Endothelial cell of hepatic sinusoid (primary cell): ENCODE data around the gene PLB1.
"Not testable (repeated sequence)": the region's sequence is repeated elsewhere in the genome, so short reads cannot be mapped to it uniquely, and the experiment has no call there.

Experiments used
- in situ Hi-C: cut with HindIII; loops from 2 replicates; pipeline ENCODE4 v1.10.0; 2017; ENCODE audit warnings: low sequenced_read_pairs

PLB1 gene

DNA sequence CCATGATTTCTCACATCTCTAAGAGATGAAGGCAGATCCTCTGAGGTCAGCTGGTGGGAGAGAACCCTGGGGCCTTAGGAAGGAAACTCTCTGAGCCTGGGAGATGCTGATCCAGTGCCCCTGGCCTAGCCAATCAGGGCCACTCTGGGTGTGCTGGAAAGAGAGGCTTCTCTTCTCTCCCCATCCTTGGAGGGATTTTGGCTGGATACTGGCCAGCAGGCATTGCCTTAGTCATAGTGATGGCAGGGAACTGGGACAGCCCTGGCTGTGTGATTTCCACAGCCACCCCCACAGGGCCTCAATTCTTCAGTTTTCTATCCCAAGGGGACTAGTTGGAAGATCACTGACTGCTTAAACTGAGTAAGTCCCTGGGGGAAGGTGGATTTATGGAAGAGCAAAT, 26.6 kb upstream of the PLB1 start:
- in situ Hi-C loops, result no loop called here

DNA sequence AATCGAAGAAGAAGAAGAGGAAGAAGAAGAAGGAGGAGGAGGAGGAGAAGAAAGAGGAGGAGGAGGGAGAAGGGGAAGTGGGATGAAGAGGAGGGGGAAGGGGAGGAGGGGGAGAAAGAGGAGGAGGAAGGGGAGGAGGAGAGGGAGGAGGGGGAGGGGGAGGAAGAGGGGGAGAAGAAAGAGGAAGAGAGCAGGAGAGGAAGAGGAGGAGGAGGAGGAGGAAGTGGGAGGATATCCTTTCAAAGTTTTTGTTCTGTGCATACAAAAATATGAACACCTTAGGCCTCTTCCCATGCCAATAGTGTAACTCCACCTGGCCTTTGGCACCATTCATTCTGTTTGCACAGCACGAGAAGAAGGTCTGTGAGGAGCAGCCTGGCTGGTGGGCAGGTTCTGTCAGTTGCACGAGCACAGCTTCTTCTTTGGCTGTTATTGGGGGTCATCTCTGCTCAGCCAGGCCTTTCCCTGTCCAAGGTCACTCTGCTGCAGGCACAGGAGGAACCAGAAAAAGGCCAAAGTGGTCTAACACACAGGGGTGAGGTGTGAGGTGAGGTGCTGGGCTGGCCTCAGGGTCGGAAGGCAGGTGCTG, 25.8 kb upstream of the PLB1 start:
- in situ Hi-C loops, result no loop called here

DNA sequence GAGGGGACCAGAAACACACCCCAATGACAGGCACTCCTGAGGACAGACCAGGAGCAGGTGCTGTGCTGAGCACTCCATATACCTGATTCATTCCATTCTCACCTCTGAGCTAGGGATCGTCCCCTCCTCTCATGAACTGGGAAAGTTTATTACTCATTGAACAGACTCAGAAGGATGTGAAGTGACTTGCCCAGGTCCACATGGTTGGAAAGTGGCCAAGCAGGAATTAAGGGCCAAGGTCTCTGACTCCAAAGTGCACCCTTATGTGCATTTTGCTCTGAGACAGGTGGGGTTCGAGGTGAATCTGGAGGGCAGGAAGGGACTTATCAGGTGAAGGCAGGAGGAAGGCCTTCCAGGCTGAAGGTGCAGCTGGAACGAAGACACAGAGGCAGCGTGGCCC, 25.1 kb upstream of the PLB1 start:
- in situ Hi-C loops, result no loop called here

GRCh38 chr2:28471214-28471613, 24.6 kb upstream of the PLB1 start:
- in situ Hi-C loops, result no loop called here

GRCh38 chr2:28471701-28472236, 24.1 kb upstream of the PLB1 start:
- in situ Hi-C loops, result no loop called here

GRCh38 chr2:28472641-28473040, 23.2 kb upstream of the PLB1 start:
- in situ Hi-C loops, result not testable (repeated sequence)

DNA sequence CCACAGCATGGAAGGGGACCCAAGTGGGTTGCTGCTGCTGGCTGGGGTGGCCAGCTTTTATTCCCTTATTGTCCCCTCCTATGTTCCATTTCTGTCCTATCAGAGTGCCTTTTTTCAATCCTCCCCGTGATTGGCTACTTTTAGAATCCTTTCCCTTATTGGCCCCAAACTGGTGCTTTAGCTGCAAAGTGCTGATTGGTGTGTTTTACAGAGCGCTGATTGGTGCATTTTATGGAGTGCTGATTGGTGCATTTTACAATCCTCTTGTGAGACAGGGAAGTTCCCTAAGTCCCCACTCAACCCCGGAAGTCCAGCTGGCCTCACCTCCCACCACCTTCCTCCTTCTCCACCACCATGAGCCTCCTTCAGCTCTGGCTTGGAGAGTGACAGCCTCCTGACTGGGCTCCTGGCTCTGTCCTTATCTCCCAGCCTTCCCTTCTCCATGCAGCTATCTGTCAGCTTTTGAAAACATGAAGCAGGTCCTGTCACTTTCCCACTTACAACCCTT, 20.7 kb upstream of the PLB1 start:
- in situ Hi-C loops, result loop anchor here (5.0 kb wide), 1 partner anchor 48 kb away; no protein-coding TSS in a partner anchor

DNA sequence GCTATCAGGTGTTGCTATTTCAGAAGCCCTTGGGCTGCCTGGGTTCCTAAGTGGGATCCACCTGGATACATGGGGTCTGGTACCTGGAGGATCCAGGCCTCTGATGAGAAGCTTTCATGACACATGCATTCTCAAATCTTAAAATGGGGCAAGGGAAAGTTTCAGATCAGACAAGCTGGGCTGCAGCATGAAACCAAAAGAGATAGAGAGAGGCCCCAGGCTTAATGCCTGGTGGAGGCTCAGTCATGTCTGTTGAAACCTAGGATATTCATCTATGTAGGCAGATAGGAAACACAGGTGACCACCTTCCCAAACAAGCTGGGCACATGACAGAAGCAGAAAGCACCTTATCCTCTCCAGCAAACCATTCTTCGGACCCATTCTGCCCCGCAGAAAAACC, 18.8 kb upstream of the PLB1 start:
- in situ Hi-C loops, result loop anchor here (5.0 kb wide), 1 partner anchor 50 kb away; no protein-coding TSS in a partner anchor

- in situ Hi-C loops, result loop anchor here (5.0 kb wide), 1 partner anchor 50 kb away; no protein-coding TSS in a partner anchor
Observed at GRCh38 chr2:28477645-28478044, 18.2 kb upstream of the PLB1 start.

DNA sequence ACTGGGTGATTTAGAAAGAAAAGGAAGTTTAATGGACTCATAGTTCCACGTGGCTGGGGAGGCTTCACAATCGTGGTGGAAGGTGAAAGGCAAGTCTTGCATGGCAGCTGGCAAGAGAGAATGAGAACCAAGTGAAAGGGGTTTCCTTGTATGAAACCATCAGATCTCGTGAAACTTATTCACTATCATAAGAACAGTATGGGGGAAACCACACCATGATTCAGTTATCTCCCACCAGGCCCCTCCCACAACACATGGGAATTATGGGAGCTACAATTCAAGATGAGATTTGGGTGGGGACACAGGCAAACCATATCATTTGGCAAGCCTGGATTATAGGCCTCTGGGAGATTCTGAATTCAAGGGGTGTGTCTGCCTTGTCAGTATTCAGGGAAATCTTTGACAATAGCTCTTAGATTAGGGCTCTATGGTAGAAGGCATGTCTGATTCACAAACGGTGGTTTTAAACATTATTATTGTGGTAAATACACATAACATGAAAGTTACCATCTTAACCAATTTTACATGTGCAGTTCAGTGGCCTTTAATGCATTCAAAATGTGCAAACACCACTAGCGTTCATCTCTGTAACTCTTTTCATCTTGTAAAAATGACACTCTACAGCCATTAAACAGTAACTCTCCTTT, 15.3 kb upstream of the PLB1 start:
- in situ Hi-C loops, result no loop called here

GRCh38 chr2:28481905-28482304, 14.0 kb upstream of the PLB1 start:
- in situ Hi-C loops, result no loop called here

DNA sequence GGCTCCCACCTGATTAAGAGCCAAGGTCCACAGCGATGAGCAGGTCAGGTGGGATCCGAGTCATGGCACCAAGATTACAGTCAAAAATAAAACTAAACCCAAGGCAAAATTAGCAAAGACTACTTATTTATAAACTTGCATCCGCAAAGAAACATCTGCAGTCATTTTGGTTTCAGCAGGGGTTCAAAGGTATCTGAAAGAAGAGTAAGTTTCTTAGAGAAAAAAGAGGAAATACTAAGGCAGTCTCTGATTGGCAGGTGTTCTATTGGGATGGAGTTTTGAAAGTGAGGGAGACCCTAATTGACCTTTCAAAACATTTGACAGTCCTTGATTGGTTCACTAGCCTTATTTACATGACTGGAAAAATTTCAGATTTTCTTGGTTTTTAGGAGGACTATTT, 11.0 kb upstream of the PLB1 start:
- in situ Hi-C loops, result no loop called here

- in situ Hi-C loops, result no loop called here
Observed at GRCh38 chr2:28486526-28486925, 9.3 kb upstream of the PLB1 start.

DNA sequence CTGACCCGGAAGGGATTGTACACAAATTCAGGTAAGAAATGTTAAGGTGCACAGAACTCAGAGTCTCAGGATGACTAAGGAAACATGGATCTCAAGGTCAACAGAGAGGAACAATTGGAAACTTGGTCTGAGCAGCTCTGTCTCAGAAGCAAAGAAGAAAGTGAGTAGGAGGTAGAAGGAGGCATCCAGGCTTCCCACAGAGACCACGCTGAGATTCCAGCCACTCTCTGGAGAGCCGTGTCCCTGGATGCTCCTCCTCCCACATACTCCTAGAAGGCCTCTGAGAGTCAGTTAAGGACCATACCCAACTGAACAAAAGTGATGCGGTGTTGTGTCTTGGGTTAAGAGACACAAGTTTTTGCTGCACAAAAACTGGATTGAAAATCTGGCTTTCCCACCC, 8.6 kb upstream of the PLB1 start:
- in situ Hi-C loops, result no loop called here

DNA sequence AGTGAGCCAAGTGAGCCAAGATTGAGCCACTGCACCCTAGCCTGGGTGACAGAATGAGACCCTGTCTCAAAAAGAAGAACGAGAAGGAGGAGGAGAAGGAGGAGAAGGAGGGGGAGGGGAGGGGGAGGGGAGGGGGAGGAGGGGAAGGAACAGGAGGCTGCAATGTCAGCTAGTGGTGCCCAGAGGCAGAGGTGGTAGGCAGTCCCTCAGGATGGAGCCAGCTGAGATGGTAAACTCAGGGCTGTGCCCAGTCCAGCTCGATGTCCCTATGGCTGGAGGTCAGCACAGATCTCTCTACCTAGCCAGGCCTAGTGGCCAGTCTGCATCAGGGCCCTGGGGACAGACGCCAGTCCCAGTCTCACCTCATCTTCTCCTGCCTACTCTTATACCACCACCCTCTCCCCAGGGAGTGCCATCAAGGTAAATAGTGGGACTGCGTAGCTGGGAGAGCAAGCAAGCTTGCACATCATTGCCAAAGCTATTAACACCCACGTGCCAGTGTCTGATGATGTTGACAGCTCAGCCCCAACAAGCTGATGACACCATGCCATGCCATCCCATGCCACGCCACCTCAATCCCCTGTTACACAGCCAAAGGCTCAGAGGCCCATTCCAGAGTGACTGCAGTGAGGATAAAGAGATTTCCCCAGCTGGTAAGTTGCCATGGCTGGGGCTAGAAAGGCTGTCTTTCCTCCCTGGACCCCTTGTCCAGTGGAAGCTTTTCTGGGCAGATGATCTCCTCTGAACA, 7.6 kb upstream of the PLB1 start:
- in situ Hi-C loops, result no loop called here

- in situ Hi-C loops, result no loop called here
Observed at GRCh38 chr2:28488858-28489575, 6.8 kb upstream of the PLB1 start.

DNA sequence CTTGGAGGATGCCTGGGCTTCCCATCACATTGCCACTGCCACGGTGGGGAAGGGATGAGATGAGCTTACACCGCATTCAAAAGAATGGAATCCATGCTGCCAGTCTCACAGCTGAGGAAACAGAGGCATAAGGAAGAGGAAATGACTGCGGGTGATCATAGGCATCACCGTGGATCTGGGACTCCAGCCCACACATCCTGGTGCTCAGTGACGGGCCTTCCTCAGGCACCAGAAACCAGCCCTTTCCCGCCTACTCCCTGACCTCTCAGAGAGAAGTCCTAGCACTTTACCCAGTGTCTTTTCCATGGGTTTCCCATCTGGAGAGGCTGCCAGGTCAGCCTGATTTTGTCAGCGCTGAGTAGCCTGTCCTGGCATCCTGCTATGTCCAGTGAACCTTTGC, 5.3 kb upstream of the PLB1 start:
- in situ Hi-C loops, result no loop called here

GRCh38 chr2:28492282-28492681, 3.6 kb upstream of the PLB1 start:
- in situ Hi-C loops, result no loop called here

- in situ Hi-C loops, result no loop called here
Observed at GRCh38 chr2:28493636-28494035, 2.2 kb upstream of the PLB1 start.

- in situ Hi-C loops, result no loop called here
Observed at GRCh38 chr2:28496781-28497180, 921 bp downstream of the PLB1 start.

- in situ Hi-C loops, result no loop called here
Observed at GRCh38 chr2:28497206-28497605, 1.3 kb downstream of the PLB1 start.
